Measurements from ENCODE around the gene GOT1. TPM values are rescaled to one million over a fixed set of nuclear protein-coding genes. Genes with fewer than 3 reads are reported as not detected.

Gene GOT1
- total and polyA plus RNA-seq, 2 experiments from 2014 or later = 36.8 to 37.7 TPM

GRCh38 chr10:99364125-99364524 is 66.3 kb downstream of the GOT1 start:
- H3K4me3 Mint-ChIP-seq = no peak overlapping the region
- no peaks in the 10 kb centered on the region for H3K36me3 ChIP-seq (ENCODE audit: insufficient read depth)
- no peaks in the 10 kb centered on the region for H3K27me3 ChIP-seq (ENCODE audit: insufficient read depth)
- DNase-seq (ENCODE audit: low spot score) = no peak
- H3K9me3 Mint-ChIP-seq = no peaks in the 10 kb centered on the region
- H3K79me2 ChIP-seq (replicated peaks; ENCODE audit: insufficient read depth) = no peaks in the 10 kb centered on the region
- no peak overlapping the region for H3K4me3 ChIP-seq
- H3K9me2 ChIP-seq (ENCODE audit: insufficient read depth) = no peaks in the 10 kb centered on the region
- H3K36me3 Mint-ChIP-seq (ENCODE audit: low read depth) = no peaks in the 10 kb centered on the region
- no peak for ATAC-seq
- H3F3A ChIP-seq (replicated peaks; ENCODE audit: low read depth) = no peaks in the 10 kb centered on the region
- peaks cover 6% of the 10 kb centered on the region; the same call in 2 of the 3 replicates for H3K4me1 Mint-ChIP-seq
- no peak overlapping the region for H2AFZ ChIP-seq
- no peaks in the 10 kb centered on the region; the same call in 1 of the 2 replicates for H3K4me1 ChIP-seq (ENCODE audit: insufficient read depth)
- TF ChIP-seq POLR2AphosphoS5 (IDR thresholded peaks at IDR 0.05; ENCODE audit: low read depth) = no peak
- TF ChIP-seq CREB1 (CRISPR knock-in tag; IDR thresholded peaks at IDR 0.05; ENCODE audit: low read depth) = no peak
- TF ChIP-seq CTCF (conservative IDR thresholded peaks at IDR 0.05; ENCODE audit: low read depth in 2 of 2) = no peak
- TF ChIP-seq, protein P1, sequence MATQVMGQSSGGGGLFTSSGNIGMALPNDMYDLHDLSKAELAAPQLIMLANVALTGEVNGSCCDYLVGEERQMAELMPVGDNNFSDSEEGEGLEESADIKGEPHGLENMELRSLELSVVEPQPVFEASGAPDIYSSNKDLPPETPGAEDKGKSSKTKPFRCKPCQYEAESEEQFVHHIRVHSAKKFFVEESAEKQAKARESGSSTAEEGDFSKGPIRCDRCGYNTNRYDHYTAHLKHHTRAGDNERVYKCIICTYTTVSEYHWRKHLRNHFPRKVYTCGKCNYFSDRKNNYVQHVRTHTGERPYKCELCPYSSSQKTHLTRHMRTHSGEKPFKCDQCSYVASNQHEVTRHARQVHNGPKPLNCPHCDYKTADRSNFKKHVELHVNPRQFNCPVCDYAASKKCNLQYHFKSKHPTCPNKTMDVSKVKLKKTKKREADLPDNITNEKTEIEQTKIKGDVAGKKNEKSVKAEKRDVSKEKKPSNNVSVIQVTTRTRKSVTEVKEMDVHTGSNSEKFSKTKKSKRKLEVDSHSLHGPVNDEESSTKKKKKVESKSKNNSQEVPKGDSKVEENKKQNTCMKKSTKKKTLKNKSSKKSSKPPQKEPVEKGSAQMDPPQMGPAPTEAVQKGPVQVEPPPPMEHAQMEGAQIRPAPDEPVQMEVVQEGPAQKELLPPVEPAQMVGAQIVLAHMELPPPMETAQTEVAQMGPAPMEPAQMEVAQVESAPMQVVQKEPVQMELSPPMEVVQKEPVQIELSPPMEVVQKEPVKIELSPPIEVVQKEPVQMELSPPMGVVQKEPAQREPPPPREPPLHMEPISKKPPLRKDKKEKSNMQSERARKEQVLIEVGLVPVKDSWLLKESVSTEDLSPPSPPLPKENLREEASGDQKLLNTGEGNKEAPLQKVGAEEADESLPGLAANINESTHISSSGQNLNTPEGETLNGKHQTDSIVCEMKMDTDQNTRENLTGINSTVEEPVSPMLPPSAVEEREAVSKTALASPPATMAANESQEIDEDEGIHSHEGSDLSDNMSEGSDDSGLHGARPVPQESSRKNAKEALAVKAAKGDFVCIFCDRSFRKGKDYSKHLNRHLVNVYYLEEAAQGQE (IDR thresholded peaks at IDR 0.05; ENCODE audit: unreplicated experiment) = no peak
- no peak for TF ChIP-seq ZNF331 (CRISPR knock-in tag; IDR thresholded peaks at IDR 0.05; ENCODE audit: low read depth)
- TF ChIP-seq ETS1 (IDR thresholded peaks at IDR 0.05) = no peak
- TF ChIP-seq JUNB (IDR thresholded peaks at IDR 0.05; ENCODE audit: unreplicated experiment) = no peak
- TF ChIP-seq STAT1 (IDR thresholded peaks at IDR 0.05; ENCODE audit: unreplicated experiment) = no peak
- TF ChIP-seq EZH2 (IDR thresholded peaks at IDR 0.05; ENCODE audit: low read depth, unreplicated experiment) = no peak
- no peak for TF ChIP-seq ZNF462 (CRISPR knock-in tag; IDR thresholded peaks at IDR 0.05)
- no peak for TF ChIP-seq ZNF114 (CRISPR knock-in tag; IDR thresholded peaks at IDR 0.05)
- no peak for TF ChIP-seq EZH2phosphoT487 (IDR thresholded peaks at IDR 0.05; ENCODE audit: unreplicated experiment)
- no peak for TF ChIP-seq NANOG (IDR thresholded peaks at IDR 0.05; ENCODE audit: borderline replicate concordance)
- no peaks in the 10 kb centered on the region for H4K20me1 ChIP-seq (replicated peaks; ENCODE audit: insufficient read depth)
- no peak overlapping the region for H3K27ac ChIP-seq (ENCODE audit: low read depth)
- H3K27ac Mint-ChIP-seq = no peak overlapping the region
- no peak overlapping the region for H3K4me2 ChIP-seq
- peaks cover 1% of the 10 kb centered on the region for H3K27me3 Mint-ChIP-seq (ENCODE audit: insufficient read depth, low read depth, poor library complexity)
